ENCODE results near the gene SERTAD4.

DNA sequence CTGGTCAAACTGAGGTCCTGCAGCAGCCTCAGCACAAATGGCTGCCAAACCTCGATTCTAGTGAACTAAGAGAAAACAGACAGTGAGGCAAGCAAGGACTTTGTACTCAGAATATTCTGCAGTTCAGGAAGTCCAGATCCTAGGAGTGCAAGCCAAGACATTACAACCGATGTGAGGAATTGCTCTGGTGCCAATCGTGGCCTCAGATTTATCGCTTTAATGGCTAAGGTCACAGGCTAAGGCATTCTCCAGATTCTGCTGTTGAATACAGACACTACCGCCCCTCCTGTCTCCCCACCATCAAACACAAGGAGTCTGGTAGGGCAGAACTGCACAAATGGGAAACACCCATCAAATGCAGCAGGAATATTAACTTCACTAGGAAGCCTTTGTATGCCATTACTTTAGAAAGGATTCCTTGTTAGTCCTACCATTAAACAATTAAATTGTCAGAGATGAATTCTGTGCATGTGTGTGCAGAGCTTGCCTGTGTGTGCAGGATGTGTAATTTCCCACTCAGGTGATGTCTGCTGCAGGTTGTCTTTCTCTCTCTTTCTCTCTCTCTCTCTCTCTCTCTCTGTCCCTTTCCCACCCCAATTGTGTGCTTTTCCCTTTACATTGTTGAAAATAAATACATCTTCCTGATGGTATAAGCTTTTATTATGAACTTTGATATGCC lies 9.2 kb upstream of the SERTAD4 start:
- TF ChIP-seq CTCF (conservative IDR thresholded peaks at IDR 0.05 in 1 of 2, IDR thresholded peaks at IDR 0.05 in 1 of 2; ENCODE audit: low read depth in 1 of 2, low read length in 2 of 2): no peak
- no peak for TF ChIP-seq EZH2 (IDR thresholded peaks at IDR 0.05; ENCODE audit: low read length, missing control alignments)
